ENCODE results near the gene DTNBP1. TPM values are rescaled to one million over a fixed set of nuclear protein-coding genes. Genes with fewer than 3 reads are reported as not detected.

Gene DTNBP1
- total RNA-seq, 1 experiment from 2014 or later: 12.8 TPM

- no peaks in the 10 kb centered on the region for H3K27me3 Mint-ChIP-seq (ENCODE audit: unreplicated experiment)
- CTCF ChIA-PET: no interaction called here
- H3K36me3 Mint-ChIP-seq (ENCODE audit: insufficient read depth, unreplicated experiment): no peaks in the 10 kb centered on the region
- no peaks in the 10 kb centered on the region for H3K4me1 Mint-ChIP-seq (ENCODE audit: low read depth, unreplicated experiment)
- BruUV-seq (replicated peaks): no TSS peak
- DNase-seq: no peak
- TF ChIP-seq, protein P1, sequence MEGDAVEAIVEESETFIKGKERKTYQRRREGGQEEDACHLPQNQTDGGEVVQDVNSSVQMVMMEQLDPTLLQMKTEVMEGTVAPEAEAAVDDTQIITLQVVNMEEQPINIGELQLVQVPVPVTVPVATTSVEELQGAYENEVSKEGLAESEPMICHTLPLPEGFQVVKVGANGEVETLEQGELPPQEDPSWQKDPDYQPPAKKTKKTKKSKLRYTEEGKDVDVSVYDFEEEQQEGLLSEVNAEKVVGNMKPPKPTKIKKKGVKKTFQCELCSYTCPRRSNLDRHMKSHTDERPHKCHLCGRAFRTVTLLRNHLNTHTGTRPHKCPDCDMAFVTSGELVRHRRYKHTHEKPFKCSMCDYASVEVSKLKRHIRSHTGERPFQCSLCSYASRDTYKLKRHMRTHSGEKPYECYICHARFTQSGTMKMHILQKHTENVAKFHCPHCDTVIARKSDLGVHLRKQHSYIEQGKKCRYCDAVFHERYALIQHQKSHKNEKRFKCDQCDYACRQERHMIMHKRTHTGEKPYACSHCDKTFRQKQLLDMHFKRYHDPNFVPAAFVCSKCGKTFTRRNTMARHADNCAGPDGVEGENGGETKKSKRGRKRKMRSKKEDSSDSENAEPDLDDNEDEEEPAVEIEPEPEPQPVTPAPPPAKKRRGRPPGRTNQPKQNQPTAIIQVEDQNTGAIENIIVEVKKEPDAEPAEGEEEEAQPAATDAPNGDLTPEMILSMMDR (IDR thresholded peaks at IDR 0.05; ENCODE audit: unreplicated experiment): no peak
- intact Hi-C loops (cut with micrococcal nuclease; ENCODE audit: unreplicated experiment): loop anchor here (10.0 kb wide), 1 partner anchor 105 kb away; no protein-coding TSS in a partner anchor
- no peak overlapping the region for H3K27ac Mint-ChIP-seq (ENCODE audit: unreplicated experiment)
- H3K9me3 Mint-ChIP-seq (ENCODE audit: low read depth, unreplicated experiment): no peaks in the 10 kb centered on the region
- no peak overlapping the region for H3K4me3 Mint-ChIP-seq (ENCODE audit: low read depth, unreplicated experiment)
These were observed 33.3 kb downstream of the DTNBP1 start for GRCh38 chr6:15629487-15629886.

GRCh38 chr6:15628499-15629131 is 34.2 kb downstream of the DTNBP1 start:
- Mint-ChIP-seq H3K4me3 (ENCODE audit: low read depth, unreplicated experiment) (no peak overlapping the region), H3K27ac (ENCODE audit: unreplicated experiment) (no peak overlapping the region), H3K9me3 (ENCODE audit: low read depth, unreplicated experiment) (no peaks in the 10 kb centered on the region), H3K36me3 (ENCODE audit: insufficient read depth, unreplicated experiment) (no peaks in the 10 kb centered on the region), H3K27me3 (ENCODE audit: unreplicated experiment) (no peaks in the 10 kb centered on the region), H3K4me1 (ENCODE audit: low read depth, unreplicated experiment) (no peaks in the 10 kb centered on the region)
- no peak for DNase-seq
- BruUV-seq (replicated peaks): no TSS peak
- intact Hi-C loops (cut with micrococcal nuclease; ENCODE audit: unreplicated experiment): loop anchor here (10.0 kb wide), 1 partner anchor 104 kb away; no protein-coding TSS in a partner anchor
- TF ChIP-seq, protein P1 (IDR thresholded peaks at IDR 0.05; ENCODE audit: unreplicated experiment): no peak
- CTCF ChIA-PET: no interaction called here

DNA sequence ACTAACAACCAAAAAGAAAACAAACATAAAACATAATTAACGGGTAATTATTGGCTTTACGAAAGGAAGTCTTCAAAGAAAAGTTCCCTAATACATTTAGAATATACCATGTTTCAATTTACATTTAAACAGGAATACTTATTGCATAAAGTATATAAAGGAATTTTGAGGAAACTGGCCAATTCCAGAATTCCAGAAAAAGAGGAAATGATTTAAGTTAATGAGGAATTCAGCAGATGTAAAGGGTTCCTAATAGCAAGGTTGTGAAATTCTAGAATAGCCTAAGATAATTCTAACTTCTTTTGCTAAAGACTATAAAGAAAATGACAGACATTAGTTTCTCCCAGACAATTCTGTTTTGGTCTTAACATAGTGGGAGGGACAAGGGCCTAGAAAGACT is 35.0 kb downstream of the DTNBP1 start:
- H3K9me3 Mint-ChIP-seq (ENCODE audit: low read depth, unreplicated experiment): no peaks in the 10 kb centered on the region
- no peaks in the 10 kb centered on the region for H3K4me1 Mint-ChIP-seq (ENCODE audit: low read depth, unreplicated experiment)
- H3K27me3 Mint-ChIP-seq (ENCODE audit: unreplicated experiment): no peaks in the 10 kb centered on the region
- TF ChIP-seq, protein P1 (IDR thresholded peaks at IDR 0.05; ENCODE audit: unreplicated experiment): no peak
- CTCF ChIA-PET: no interaction called here
- no TSS peak for BruUV-seq (replicated peaks)
- H3K27ac Mint-ChIP-seq (ENCODE audit: unreplicated experiment): no peak overlapping the region
- no peak overlapping the region for H3K4me3 Mint-ChIP-seq (ENCODE audit: low read depth, unreplicated experiment)
- intact Hi-C loops (cut with micrococcal nuclease; ENCODE audit: unreplicated experiment): loop anchor here (10.0 kb wide), 1 partner anchor 103 kb away; no protein-coding TSS in a partner anchor
- H3K36me3 Mint-ChIP-seq (ENCODE audit: insufficient read depth, unreplicated experiment): no peaks in the 10 kb centered on the region
- no peak for DNase-seq

DNA sequence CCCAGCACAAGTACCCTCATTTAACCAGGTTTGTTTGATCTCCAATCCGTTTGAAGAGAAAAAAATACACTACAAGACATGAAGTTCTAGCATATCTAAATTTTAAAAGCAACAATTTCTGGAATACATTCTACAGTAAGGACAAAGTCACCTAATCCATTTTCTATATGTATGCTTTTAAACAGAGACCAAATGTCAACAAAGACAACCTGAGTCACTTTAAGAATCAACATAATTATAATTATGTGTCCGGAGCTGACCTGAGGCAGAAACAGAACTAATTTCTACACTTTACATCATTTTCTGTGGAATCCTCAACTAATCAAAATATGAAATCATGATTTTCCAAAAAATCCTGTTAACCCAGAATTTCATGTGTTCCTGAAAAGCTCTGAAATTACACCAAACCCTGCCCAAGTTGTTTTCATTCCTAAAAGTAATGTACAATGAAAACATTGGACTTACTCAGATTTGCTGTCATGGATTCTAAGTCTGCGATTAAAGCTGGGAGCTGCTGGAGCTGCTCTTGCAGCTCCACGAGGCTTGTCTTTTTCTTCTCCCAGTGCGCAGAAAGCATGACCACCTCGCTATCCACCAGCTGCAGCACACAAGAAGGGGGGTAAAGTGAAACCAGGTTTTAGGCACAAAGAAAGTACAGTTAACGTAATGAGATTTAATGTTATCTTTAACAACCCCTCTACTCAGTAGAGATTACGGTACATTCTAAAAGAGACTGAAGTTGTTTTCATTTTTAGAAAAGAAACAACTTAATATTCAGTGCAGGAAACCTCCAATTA is 35.8 kb downstream of the DTNBP1 start:
- intact Hi-C loops (cut with micrococcal nuclease; ENCODE audit: unreplicated experiment): loop anchor here (10.0 kb wide), 1 partner anchor 102 kb away; no protein-coding TSS in a partner anchor

More for the DNA sequence above, 35.8 kb downstream of the DTNBP1 start:
- Mint-ChIP-seq H3K27me3 (ENCODE audit: unreplicated experiment) (no peaks in the 10 kb centered on the region), H3K4me1 (ENCODE audit: low read depth, unreplicated experiment) (no peaks in the 10 kb centered on the region), H3K36me3 (ENCODE audit: insufficient read depth, unreplicated experiment) (no peaks in the 10 kb centered on the region), H3K9me3 (ENCODE audit: low read depth, unreplicated experiment) (no peaks in the 10 kb centered on the region), H3K4me3 (ENCODE audit: low read depth, unreplicated experiment) (no peak overlapping the region), H3K27ac (ENCODE audit: unreplicated experiment) (no peak overlapping the region)
- no peak for DNase-seq
- no TSS peak for BruUV-seq (replicated peaks)
- TF ChIP-seq, protein P1 (IDR thresholded peaks at IDR 0.05; ENCODE audit: unreplicated experiment): no peak
- CTCF ChIA-PET: no interaction called here
